Hepatocyte (in vitro differentiated cells): ENCODE measurements around the gene ARVCF. TPM values are rescaled to one million over a fixed set of nuclear protein-coding genes. Genes with fewer than 3 reads are reported as not detected.

Experiments used
- DNase-seq: peaks from one replicate; pipeline ENCODE4 v3.0.0-alpha.2; 2016; ENCODE audit warnings: low spot score
- H2AFZ ChIP-seq: fragments of 200-600 bp; sonication (generic); 2 replicates; pipeline ENCODE4 v1.6.0; 2016; ENCODE audit warnings: antibody characterized with exemption, mild to moderate bottlenecking
- H3K27ac ChIP-seq: fragments of 200-600 bp; sonication (generic); 2 replicates; pipeline ENCODE4 v1.5.1; 2016; ENCODE audit warnings: mild to moderate bottlenecking
- H3K27me3 ChIP-seq: fragments of 200-600 bp; sonication (generic); 2 replicates; pipeline ENCODE4 v1.6.1; 2016
- H3K36me3 ChIP-seq: fragments of 200-600 bp; sonication (generic); replicated peaks from 2 replicates; pipeline ENCODE4 v1.5.1; 2016; ENCODE audit warnings: low read depth; ENCODE audit not compliant: insufficient read depth
- H3K4me1 ChIP-seq: fragments of 200-600 bp; sonication (generic); 2 replicates; pipeline ENCODE4 v1.5.1; 2016; ENCODE audit warnings: mild to moderate bottlenecking, moderate library complexity; ENCODE audit not compliant: insufficient read depth
- H3K4me2 ChIP-seq: fragments of 200-600 bp; sonication (generic); 2 replicates; pipeline ENCODE4 v1.6.0; 2016
- H3K4me3 ChIP-seq: fragments of 200-600 bp; sonication (generic); 2 replicates; pipeline ENCODE4 v1.5.1; 2016; ENCODE audit warnings: mild to moderate bottlenecking
- H3K79me2 ChIP-seq: fragments of 200-600 bp; sonication (generic); 2 replicates; pipeline ENCODE4 v1.6.0; 2017; ENCODE audit warnings: mild to moderate bottlenecking
- H3K9me2 ChIP-seq: fragments of 200-600 bp; sonication (generic); replicated peaks from 2 replicates; pipeline ENCODE4 v1.6.0; 2017; ENCODE audit warnings: mild to moderate bottlenecking; ENCODE audit not compliant: insufficient read depth
- H3K9me3 ChIP-seq: fragments of 200-600 bp; sonication (generic); 2 replicates; pipeline ENCODE4 v1.5.1; 2016; ENCODE audit warnings: low read depth, mild to moderate bottlenecking
- H4K20me1 ChIP-seq: fragments of 200-600 bp; sonication (generic); 2 replicates; pipeline ENCODE4 v1.6.0; 2016; ENCODE audit warnings: mild to moderate bottlenecking; ENCODE audit not compliant: insufficient read depth, poor library complexity, severe bottlenecking
- EZH2 ChIP-seq: fragments of 200-600 bp; sonication (generic); IDR thresholded peaks from 2 replicates; pipeline ENCODE4 v1.6.1; 2016; ENCODE audit warnings: antibody characterized with exemption, mild to moderate bottlenecking, borderline replicate concordance
- EZH2phosphoT487 ChIP-seq: fragments of 200-600 bp; sonication (generic); IDR thresholded peaks from one replicate; pipeline ENCODE4 v1.6.1; 2018; ENCODE audit warnings: antibody characterized with exemption, mild to moderate bottlenecking, low read depth, moderate library complexity; ENCODE audit not compliant: unreplicated experiment, severe bottlenecking
- WGBS: methylation state at CpG from one replicate; pipeline ENCODE4 v1.1.6; 2016; ENCODE audit warnings: low lambda C conversion rate; ENCODE audit errors: missing lambda C conversion rate; 5-methylcytosine and 5-hydroxymethylcytosine counted together
- polyA plus RNA-seq: library from polyadenylated mRNA; unstranded; fragments of >200 nt; fragmentation: Nextera tagmentation; extraction: Ambion mirVana; gene quantifications from 2 replicates; pipeline ENCODE4 v1.2.1, GENCODE V29; 2016
- total RNA-seq: library from RNA; depleted of rRNA; stranded (reverse); fragments of >200 nt; gene quantifications from 2 replicates; pipeline ENCODE4 v1.2.3, GENCODE V29; 2014
- TF ChIP-seq, protein P1 (sequence below): fragments of 200-600 bp; sonication (generic); IDR thresholded peaks from 2 replicates; pipeline ENCODE4 v1.5.1; 2016; ENCODE audit warnings: antibody characterized with exemption, mild to moderate bottlenecking; ENCODE audit not compliant: poor library complexity

ARVCF gene
- total and polyA plus RNA-seq, 2 experiments from 2014 or later: 23.8 to 32.5 TPM

DNA sequence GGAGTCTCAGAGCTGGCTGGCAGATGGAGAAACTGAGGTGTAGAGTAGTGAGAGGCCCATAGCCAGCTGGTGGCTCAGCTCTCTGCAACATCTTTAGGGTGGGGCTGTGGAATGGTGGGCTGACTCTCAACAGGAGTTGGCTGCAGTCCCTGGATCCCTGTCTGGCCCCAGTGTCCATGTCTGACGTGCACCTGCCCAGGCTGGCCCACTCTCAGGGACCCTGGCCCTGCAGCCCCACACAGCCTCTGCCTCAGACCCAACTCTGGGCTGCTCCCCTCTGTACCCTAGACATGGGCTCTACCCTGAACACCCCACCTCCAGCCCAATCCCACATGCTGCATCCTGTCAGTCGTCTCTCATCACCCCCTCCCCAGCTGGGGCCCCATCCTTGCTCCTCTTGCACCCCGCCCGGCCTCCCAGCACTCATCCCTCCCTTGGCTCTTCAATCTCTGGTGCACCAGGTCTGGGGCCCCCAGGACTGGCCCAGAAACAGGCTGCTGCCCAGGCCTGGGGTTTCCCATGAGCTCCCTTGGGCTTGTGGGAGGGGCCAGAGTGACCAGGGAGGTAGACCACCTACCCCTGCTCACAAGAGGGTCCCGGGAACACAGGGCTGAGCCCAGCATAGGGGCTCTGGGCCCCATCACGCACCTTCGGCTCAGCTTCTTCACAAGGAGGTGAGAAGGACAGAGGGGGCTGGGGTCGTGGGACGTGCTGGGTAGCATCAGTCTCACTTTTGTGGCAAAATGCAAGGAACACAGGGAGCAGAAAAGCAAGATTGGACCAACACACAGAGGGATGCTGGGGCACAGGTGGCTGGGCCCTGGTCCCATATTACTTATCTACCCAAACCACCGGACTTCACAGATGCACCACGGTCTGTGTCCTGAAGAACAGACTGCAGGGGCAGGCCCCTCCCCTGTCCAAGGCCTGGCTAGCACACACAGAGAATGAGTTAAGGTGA is 31.5 kb downstream of the ARVCF start:
- peaks cover 12% of the 10 kb centered on the region for H3K4me1 ChIP-seq
- peaks cover 9% of the 10 kb centered on the region for H4K20me1 ChIP-seq
- peaks cover 13% of the 10 kb centered on the region for H3K79me2 ChIP-seq
- no peaks in the 10 kb centered on the region for H3K9me2 ChIP-seq
- TF ChIP-seq EZH2 (no peak), EZH2phosphoT487 (no peak)
- TF ChIP-seq, protein P1, sequence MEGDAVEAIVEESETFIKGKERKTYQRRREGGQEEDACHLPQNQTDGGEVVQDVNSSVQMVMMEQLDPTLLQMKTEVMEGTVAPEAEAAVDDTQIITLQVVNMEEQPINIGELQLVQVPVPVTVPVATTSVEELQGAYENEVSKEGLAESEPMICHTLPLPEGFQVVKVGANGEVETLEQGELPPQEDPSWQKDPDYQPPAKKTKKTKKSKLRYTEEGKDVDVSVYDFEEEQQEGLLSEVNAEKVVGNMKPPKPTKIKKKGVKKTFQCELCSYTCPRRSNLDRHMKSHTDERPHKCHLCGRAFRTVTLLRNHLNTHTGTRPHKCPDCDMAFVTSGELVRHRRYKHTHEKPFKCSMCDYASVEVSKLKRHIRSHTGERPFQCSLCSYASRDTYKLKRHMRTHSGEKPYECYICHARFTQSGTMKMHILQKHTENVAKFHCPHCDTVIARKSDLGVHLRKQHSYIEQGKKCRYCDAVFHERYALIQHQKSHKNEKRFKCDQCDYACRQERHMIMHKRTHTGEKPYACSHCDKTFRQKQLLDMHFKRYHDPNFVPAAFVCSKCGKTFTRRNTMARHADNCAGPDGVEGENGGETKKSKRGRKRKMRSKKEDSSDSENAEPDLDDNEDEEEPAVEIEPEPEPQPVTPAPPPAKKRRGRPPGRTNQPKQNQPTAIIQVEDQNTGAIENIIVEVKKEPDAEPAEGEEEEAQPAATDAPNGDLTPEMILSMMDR: no peak
- H3K4me2 ChIP-seq: peak overlapping the region; percentile 95
- H3K9me3 ChIP-seq: no peaks in the 10 kb centered on the region
- no peak overlapping the region for H2AFZ ChIP-seq
- no peaks in the 10 kb centered on the region for H3K36me3 ChIP-seq
- H3K27ac ChIP-seq: no peak overlapping the region
- no peak for DNase-seq
- H3K4me3 ChIP-seq: no peak overlapping the region
- 97% methylated on average over 11 of the region's 11 CpGs for WGBS
- no peaks in the 10 kb centered on the region for H3K27me3 ChIP-seq

DNA sequence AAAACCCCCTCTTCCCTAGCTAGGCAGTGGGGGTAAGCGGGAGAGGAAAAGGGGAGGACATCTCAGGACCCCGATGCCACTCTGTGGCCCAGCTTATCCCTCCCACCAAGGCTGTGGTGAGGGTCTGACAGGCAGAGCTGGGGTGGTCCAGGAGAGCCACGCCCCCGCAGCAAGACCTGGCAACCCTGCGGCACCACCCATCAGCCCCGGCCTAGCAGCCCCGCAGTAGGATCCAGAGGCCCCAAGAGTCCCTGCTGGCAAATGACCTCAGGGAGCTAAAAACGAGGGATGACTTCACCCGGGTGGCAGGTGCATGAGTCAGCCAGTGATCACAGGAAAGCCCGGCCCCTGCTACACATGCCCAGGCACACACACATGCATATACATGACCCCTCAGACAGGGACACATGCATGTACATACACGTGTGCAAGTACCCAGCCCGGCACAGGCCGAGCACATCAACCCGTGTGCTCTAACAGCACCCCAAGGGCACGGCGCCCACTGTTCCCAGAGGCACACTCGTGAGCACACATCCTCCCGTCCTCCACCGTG is 32.3 kb downstream of the ARVCF start:
- DNase-seq: peak; percentile 70
- H3K9me2 ChIP-seq: no peaks in the 10 kb centered on the region
- no peaks in the 10 kb centered on the region for H3K36me3 ChIP-seq
- no peak overlapping the region for H3K4me2 ChIP-seq
- 82% methylated on average over 19 of the region's 19 CpGs for WGBS
- TF ChIP-seq, protein P1: no peak
- no peak for TF ChIP-seq EZH2phosphoT487
- TF ChIP-seq EZH2: no peak
- no peak overlapping the region for H2AFZ ChIP-seq
- peaks cover 12% of the 10 kb centered on the region for H3K4me1 ChIP-seq
- H4K20me1 ChIP-seq: peaks cover 9% of the 10 kb centered on the region
- H3K27me3 ChIP-seq: no peaks in the 10 kb centered on the region
- H3K4me3 ChIP-seq: no peak overlapping the region
- H3K27ac ChIP-seq: peak overlapping the region; percentile 62
- peaks cover 13% of the 10 kb centered on the region for H3K79me2 ChIP-seq
- no peaks in the 10 kb centered on the region for H3K9me3 ChIP-seq

DNA sequence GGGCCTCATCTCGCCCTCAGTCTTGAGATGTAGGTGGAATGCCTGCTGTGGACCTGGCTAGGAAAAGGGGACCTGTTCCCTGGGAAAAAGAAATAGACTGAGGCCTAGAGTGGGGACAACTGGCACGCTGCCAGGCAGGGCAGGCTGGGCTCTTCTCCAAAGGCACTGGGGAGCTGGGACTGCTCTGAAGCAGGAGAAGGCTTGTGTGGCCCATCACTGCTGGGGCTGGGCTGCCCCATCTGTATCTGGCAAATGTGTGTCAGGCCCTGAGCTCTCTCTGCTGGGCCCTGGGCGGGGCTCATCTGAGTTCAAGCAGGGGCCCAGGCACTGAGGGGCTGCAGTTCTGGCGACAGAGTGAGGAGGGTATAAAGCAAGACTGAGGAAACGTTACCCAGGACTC is 32.9 kb downstream of the ARVCF start:
- WGBS: 91% methylated on average over 5 of the region's 5 CpGs
- peaks cover 9% of the 10 kb centered on the region for H4K20me1 ChIP-seq
- TF ChIP-seq, protein P1: no peak
- TF ChIP-seq EZH2phosphoT487 (no peak), EZH2 (no peak)
- no peak overlapping the region for H3K4me2 ChIP-seq
- no peaks in the 10 kb centered on the region for H3K9me2 ChIP-seq
- H3K36me3 ChIP-seq: no peaks in the 10 kb centered on the region
- no peak for DNase-seq
- H3K4me1 ChIP-seq: peaks cover 12% of the 10 kb centered on the region
- no peaks in the 10 kb centered on the region for H3K27me3 ChIP-seq
- no peak overlapping the region for H3K4me3 ChIP-seq
- H3K27ac ChIP-seq: peak overlapping the region; percentile 62
- H3K79me2 ChIP-seq: peaks cover 13% of the 10 kb centered on the region
- no peak overlapping the region for H2AFZ ChIP-seq
- H3K9me3 ChIP-seq: no peaks in the 10 kb centered on the region
